AG09319 (cell line): Measurements from ENCODE around the gene DYRK1A.
A peak's percentile ranks its signal among the peaks of the same experiment; 100 is the strongest.

ENCODE experiments used
- DNase-seq: peaks from one replicate; pipeline ENCODE4 v3.0.0-alpha.2; 2010; ENCODE audit warnings: low read depth; ENCODE audit errors: extremely low read depth
- CTCF ChIP-seq: IDR thresholded peaks from 2 replicates; pipeline ENCODE4 v1.5.1; 2011; ENCODE audit warnings: low read depth, mild to moderate bottlenecking, inconsistent platforms, low read length, moderate library complexity

DYRK1A gene

GRCh38 chr21:37436174-37436573 is 69.6 kb downstream of the DYRK1A start:
- no peak for TF ChIP-seq CTCF
- no peak for DNase-seq

GRCh38 chr21:37437376-37438080 is 71.0 kb downstream of the DYRK1A start:
- no peak for DNase-seq
- TF ChIP-seq CTCF = no peak

GRCh38 chr21:37443683-37444082 is 77.1 kb downstream of the DYRK1A start:
- TF ChIP-seq CTCF = no peak
- no peak for DNase-seq

GRCh38 chr21:37445228-37445627 is 78.7 kb downstream of the DYRK1A start:
- no peak for TF ChIP-seq CTCF
- peak; percentile 22 for DNase-seq

GRCh38 chr21:37446552-37446951 is 80.0 kb downstream of the DYRK1A start:
- no peak for TF ChIP-seq CTCF
- DNase-seq = no peak

GRCh38 chr21:37447288-37447936 is 80.8 kb downstream of the DYRK1A start:
- no peak for DNase-seq
- no peak for TF ChIP-seq CTCF

GRCh38 chr21:37449302-37449937 is 82.8 kb downstream of the DYRK1A start:
- no peak for TF ChIP-seq CTCF
- no peak for DNase-seq
